HG03521 (cell line): Measurements from ENCODE around the gene TRAPPC1.

Experiments used
- ATAC-seq: cut with Tn5 transposase; IDR thresholded peaks from one replicate; pipeline ENCODE4 v1.9.1; 2021; ENCODE audit warnings: mild to moderate bottlenecking, moderate library complexity; ENCODE audit not compliant: unreplicated experiment

Gene TRAPPC1

GRCh38 chr17:7943291-7943690 lies 11.5 kb upstream of the TRAPPC1 start:
- ATAC-seq: no peak

DNA sequence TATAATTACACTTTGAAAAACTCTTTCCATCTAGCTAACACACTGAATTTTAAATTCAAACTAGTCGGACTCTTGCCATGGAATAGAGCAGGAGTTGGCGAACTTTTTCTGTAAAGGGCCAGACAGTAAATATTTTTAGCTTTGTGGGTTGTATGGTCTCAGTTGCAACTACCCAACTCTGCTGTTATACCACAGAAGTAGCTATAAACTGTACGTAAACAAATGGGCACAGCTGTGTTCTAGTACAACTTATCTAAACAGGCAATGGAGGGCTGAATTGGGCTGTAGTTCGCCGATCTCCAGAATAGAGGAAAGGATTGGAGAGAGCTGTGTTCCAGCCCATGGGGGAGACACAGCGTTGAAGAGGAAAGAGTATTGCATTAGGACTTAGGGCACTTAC lies 9.0 kb upstream of the TRAPPC1 start:
- ATAC-seq: no peak

DNA sequence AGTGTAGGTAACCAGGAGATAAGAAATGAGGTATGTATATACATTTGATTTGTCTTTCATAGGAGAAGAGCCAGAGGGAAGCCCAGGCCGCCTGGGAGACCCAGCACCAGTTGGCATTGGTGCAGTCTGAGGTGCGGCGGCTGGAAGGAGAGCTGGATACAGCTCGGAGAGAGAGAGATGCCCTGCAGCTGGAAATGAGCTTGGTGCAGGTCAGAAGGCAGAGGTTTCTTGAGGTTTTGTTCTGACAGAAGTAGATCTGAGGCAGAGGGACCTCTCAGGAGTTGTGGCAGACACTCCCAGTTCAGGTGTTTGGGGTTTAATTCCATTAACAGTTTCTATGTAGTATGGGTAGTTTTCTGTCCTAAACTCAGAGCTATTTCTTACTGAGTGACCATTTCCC lies 8.3 kb upstream of the TRAPPC1 start:
- ATAC-seq: no peak

DNA sequence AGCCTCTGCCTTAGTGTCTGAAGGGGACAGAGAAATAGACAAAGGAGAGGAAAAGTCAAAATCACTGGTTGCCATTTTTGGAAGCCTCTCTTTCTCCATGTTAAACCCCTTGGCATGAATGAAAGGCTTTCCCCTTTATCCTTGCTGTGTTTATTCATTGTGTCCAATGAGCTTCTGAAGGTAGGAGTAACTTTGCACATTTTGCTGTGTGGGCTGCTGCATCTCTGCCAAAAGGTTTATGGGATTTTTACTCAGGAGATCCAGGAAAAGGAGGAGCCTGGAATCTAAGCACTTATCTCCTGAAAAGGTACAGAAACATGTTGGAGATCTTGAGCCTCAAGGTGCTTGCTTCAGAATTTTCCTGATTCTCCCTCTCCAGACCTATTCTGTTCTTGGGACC lies 4.1 kb upstream of the TRAPPC1 start:
- no peak for ATAC-seq

DNA sequence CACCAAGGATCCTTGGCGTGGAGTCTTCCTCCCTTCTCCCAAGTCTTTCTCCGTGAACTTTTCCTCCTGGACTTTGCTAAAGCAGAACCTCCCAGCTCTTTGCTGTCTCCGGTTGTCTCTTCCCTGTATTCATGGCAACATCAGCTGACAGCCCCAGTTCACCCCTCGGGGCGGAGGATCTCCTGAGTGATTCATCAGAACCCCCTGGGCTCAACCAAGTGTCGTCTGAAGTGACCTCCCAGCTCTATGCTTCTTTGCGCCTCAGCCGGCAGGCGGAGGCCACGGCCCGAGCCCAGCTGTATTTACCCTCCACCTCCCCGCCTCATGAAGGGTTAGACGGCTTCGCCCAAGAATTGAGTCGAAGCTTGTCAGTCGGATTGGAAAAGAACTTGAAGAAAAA lies 1.2 kb upstream of the TRAPPC1 start:
- no peak for ATAC-seq

GRCh38 chr17:7932483-7932891 lies 741 bp upstream of the TRAPPC1 start:
- no peak for ATAC-seq

DNA sequence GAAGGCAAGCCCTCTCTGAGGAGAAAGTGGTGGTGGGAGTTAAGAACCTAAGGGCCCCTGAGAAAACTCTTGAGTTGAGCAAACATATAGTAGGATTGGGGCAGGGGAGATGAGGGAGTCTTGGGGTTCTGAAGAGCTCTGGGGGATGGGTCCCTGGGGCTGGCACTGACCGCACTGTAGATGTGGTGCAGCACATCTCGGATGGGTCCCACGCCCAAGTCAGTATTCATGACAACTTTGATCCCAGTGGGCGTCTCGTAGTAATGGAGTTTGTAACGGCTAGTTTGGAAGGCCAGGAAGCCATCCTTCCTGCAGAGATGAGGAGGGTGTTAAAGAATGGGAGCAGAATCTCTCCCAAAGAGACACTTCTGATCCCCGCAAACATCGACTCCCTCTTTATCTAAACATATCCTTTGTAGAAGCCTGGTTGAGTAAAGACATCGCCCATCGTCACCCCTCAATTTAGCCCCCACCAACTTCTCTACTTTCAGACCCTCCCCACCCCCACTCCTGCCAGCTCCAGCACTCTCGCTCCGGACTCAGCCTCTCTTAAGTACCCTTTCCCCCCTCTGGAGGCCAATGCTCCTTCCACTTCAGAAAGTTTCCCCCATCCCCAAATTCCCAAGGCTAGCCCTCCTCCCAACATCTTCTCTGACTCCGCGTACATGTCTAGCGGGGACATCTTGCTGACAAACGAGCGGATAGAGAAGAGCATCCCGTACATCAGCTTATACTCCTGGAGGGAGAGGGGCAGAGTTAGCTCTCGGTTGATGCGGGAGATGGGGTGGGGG lies 710 bp downstream of the TRAPPC1 start:
- ATAC-seq: no peak

DNA sequence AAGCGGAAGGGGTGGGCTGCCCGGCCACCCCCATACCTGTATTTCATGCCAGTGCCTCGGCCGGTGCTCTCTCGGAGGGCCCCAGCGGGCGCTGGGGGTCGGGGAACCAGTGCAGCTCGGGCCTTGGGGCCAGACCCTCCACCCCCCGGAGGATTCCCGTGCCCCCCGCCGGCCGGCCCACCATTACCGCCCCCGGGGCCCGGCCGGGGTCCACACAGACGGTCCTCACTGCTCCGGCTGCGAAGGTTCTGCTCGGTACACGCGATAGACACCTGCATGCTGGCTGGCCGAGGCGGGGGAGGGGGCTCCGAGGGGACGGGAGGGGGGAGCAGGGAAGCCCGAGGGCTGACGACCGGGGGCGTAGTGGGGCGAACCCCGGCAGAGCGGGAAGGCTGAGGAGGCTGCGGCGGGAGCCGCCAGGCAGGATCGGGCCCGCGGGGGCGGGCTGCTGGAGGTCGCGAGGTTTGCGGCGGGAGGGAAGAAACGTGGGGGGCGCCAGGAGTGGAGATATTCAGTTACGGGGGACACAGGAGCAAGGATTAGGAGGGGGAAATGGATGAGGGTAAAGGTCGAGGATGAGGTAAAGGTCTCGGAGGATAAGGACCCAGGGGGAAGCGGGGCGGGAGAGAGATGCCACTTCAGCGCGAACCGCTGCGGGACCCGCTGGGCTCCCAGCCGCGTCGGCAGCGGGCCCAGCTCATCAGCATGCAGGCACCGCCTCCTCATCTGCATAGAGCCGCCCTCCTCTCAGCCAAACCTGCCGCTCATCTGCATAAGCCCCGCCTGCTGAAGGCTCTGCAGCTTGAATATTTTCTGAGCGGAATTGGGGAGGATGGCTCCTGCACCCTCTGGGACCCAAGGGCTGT lies 2.4 kb downstream of the TRAPPC1 start, which contains the start of gene KCNAB3:
TSS of gene KCNAB3 (minus strand) at position 699 of the 866 bp plus-strand sequence. CDS start at position 278, 421 bp downstream.
- ATAC-seq: no peak

GRCh38 chr17:7927596-7927995 lies 4.2 kb downstream of the TRAPPC1 start:
- no peak for ATAC-seq

DNA sequence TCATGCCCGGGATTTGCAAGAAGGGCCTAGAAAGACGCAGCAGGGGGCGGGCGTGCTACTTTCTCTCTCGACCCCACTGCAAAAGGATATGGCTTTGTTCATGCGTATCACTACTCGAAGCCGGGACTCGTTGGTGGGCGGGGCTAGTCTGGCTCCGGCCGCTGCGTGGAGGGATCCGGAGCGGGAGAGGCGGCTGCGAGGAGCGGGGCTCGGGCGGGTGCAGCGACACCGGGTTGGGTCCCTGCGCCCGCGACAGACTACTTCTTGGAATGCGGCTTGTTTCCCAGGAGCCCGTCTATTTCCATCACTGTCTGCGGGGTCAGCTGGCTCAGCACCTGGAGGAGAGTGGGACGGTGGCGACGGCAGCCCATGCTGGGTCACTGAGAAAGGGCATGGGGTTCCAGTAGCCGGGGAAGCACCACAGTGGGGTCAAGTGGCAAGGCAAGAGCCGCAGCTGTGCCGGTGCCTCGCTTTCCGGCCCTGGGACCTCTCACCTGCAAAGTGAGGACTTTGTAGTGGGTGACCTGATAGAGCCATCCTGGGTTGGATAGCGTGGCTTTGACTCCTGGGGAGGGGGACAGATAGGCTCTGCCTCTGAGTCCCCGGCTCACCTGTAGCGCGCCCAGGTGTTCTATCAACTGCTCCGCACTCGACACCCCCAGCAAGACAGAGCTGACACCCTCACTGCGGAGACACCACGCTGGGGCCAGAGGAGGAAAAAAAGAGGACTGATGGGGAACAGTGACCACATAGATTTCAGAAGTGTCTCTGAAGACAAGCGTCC lies 8.7 kb downstream of the TRAPPC1 start:
- ATAC-seq: no peak

DNA sequence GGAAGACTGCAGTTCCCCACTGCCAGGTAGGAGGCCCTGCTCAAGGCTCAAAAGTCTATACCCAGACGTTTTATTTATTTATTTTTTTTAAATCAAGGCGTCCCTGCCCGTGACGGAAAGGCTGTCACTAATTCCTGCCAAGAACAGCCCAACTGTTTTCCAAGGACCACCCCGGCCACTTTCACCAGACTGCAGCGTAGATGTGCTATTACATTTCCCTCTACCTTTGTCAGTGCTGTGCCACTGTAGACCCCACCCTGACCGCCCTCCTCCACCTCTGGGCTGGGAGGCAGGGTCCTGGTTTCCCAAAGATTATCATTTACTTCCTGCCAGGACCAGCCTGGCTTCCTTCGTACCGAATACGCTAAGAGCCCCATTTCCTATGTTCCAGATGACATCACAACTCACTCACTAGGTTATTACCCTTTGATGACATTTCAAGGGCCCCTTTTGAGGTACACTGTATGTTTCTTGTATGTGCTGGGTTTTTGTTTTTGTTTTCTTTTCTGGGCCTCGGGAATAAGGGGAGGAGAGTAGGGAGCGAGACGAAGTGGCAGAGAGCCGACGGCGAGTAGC lies 9.4 kb downstream of the TRAPPC1 start:
- ATAC-seq: no peak

GRCh38 chr17:7916808-7917207 lies 14.9 kb downstream of the TRAPPC1 start:
- ATAC-seq: no peak

- no peak for ATAC-seq
Measured at GRCh38 chr17:7916385-7916682, 15.4 kb downstream of the TRAPPC1 start.

DNA sequence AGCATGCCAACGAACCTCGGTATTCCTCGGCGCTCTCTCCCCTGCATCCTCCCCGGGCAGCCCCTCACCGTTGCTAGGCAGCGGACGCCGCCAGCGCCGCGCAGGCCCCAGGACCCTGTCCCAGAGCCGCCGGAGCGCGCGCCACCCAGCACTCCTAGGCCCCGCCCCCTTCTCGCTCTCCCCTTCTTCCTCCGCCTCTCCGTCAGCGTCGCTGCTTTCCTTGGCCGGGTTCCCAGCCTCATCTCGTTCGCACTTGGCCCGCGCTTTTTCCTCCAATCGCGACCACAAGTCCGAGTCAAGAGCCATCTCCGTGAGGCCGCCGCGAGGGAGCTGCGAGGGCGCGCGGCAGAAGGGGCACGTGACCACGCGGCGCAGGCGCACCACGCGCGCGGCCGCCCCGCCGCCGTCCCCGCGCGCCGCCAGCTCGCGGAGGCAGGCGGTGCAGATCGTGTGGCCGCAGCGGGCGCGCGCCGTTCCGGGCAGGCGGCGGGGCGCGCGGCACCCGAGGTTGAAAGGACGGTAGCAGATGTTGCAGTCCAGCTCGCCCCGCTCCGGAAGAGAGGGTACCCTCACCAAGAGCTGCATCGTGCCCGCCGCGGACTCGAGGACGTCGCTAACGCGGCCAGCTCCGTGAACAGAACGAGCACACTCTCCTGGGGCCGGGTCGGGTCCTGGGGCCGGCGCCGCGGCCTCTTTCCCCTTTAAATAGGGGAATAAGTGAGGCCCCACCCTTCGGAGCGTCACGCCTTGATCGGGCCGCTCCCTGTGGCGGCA lies 15.9 kb downstream of the TRAPPC1 start, which contains the start of gene RNF227:
TSS of gene RNF227 (minus strand) at position 679 of the 774 bp plus-strand sequence. CDS start at position 585, 94 bp downstream.
- ATAC-seq: peak; percentile 73

- ATAC-seq: peak; percentile 28
Measured at GRCh38 chr17:7915179-7915610, 16.6 kb downstream of the TRAPPC1 start.

GRCh38 chr17:7912927-7913524 lies 18.7 kb downstream of the TRAPPC1 start:
- no peak for ATAC-seq

GRCh38 chr17:7911116-7911515 lies 20.6 kb downstream of the TRAPPC1 start:
- ATAC-seq: no peak

- ATAC-seq: no peak
Measured at GRCh38 chr17:7910711-7911110, 21.0 kb downstream of the TRAPPC1 start.

- ATAC-seq: no peak
Measured at GRCh38 chr17:7910281-7910680, 21.5 kb downstream of the TRAPPC1 start.

GRCh38 chr17:7909089-7909488 lies 22.7 kb downstream of the TRAPPC1 start:
- no peak for ATAC-seq
